Mesendoderm (in vitro differentiated cells): Measurements from ENCODE around the gene SLC25A6.

Source experiments
- DNase-seq: peaks from one replicate; pipeline ENCODE4 v3.0.0; 2013
- H2AK5ac ChIP-seq: 2 replicates; pipeline ENCODE4 v1.6.1; 2013; ENCODE audit warnings: low read length, inconsistent platforms
- H2BK120ac ChIP-seq: 2 replicates; pipeline ENCODE4 v1.6.1; 2013; ENCODE audit warnings: low read depth, mild to moderate bottlenecking, low read length, moderate library complexity, mixed read lengths
- H2BK15ac ChIP-seq: replicated peaks from 2 replicates; pipeline ENCODE4 v1.6.1; 2013; ENCODE audit warnings: low read depth, mild to moderate bottlenecking, moderate library complexity
- H2BK5ac ChIP-seq: 2 replicates; pipeline ENCODE4 v1.6.1; 2013; ENCODE audit warnings: low read length, inconsistent platforms
- H3K18ac ChIP-seq: 2 replicates; pipeline ENCODE4 v1.6.1; 2013; ENCODE audit warnings: mild to moderate bottlenecking, low read length, mixed read lengths
- H3K23ac ChIP-seq: one replicate; pipeline ENCODE4 v1.6.1; 2013; ENCODE audit warnings: low read length
- H3K27ac ChIP-seq: 2 replicates; pipeline ENCODE4 v1.5.1; 2013; ENCODE audit warnings: low read depth, mild to moderate bottlenecking, inconsistent platforms, low read length, moderate library complexity
- H3K27me3 ChIP-seq: 2 replicates; pipeline ENCODE4 v1.6.1; 2013; ENCODE audit warnings: low read length, control low read depth, mild to moderate bottlenecking, inconsistent platforms; ENCODE audit not compliant: insufficient read depth, poor library complexity
- H3K36me3 ChIP-seq: 2 replicates; pipeline ENCODE4 v1.6.1; 2013; ENCODE audit warnings: low read length, inconsistent platforms; ENCODE audit not compliant: control insufficient read depth, insufficient read depth
- H3K4ac ChIP-seq: one replicate; pipeline ENCODE4 v1.6.1; 2013; ENCODE audit warnings: low read depth, mild to moderate bottlenecking, low read length, moderate library complexity
- H3K4me1 ChIP-seq: 2 replicates; pipeline ENCODE4 v1.6.1; 2013; ENCODE audit warnings: low read depth, low read length, inconsistent platforms; ENCODE audit not compliant: control insufficient read depth
- H3K4me2 ChIP-seq: 2 replicates; pipeline ENCODE4 v1.6.1; 2013; ENCODE audit warnings: low read length
- H3K4me3 ChIP-seq: 2 replicates; pipeline ENCODE4 v1.5.1; 2013; ENCODE audit warnings: mild to moderate bottlenecking, low read length
- H3K56ac ChIP-seq: one replicate; pipeline ENCODE4 v1.6.1; 2013; ENCODE audit warnings: low read length
- H3K79me1 ChIP-seq: 2 replicates; pipeline ENCODE4 v1.6.1; 2013; ENCODE audit warnings: low read length, inconsistent platforms
- H3K79me2 ChIP-seq: 2 replicates; pipeline ENCODE4 v1.6.1; 2013; ENCODE audit warnings: mild to moderate bottlenecking, low read length; ENCODE audit not compliant: control insufficient read depth, insufficient read depth
- H3K9ac ChIP-seq: 2 replicates; pipeline ENCODE4 v1.6.1; 2013; ENCODE audit warnings: low read length, inconsistent platforms
- H4K5ac ChIP-seq: one replicate; pipeline ENCODE4 v1.6.1; 2013; ENCODE audit warnings: low read length
- H4K8ac ChIP-seq: one replicate; pipeline ENCODE4 v1.6.1; 2013; ENCODE audit warnings: low read depth, mild to moderate bottlenecking, control low read depth, low read length, moderate library complexity
- WGBS: extraction: QIAGEN DNeasy Blood & Tissue Kit; methylation state at CpG from one replicate; pipeline ENCODE4 v1.1.7; 2013; ENCODE audit warnings: low lambda C conversion rate, missing lambda C conversion rate; ENCODE audit not compliant: insufficient coverage; ENCODE audit errors: extremely low coverage; 5-methylcytosine and 5-hydroxymethylcytosine counted together

Gene SLC25A6

DNA sequence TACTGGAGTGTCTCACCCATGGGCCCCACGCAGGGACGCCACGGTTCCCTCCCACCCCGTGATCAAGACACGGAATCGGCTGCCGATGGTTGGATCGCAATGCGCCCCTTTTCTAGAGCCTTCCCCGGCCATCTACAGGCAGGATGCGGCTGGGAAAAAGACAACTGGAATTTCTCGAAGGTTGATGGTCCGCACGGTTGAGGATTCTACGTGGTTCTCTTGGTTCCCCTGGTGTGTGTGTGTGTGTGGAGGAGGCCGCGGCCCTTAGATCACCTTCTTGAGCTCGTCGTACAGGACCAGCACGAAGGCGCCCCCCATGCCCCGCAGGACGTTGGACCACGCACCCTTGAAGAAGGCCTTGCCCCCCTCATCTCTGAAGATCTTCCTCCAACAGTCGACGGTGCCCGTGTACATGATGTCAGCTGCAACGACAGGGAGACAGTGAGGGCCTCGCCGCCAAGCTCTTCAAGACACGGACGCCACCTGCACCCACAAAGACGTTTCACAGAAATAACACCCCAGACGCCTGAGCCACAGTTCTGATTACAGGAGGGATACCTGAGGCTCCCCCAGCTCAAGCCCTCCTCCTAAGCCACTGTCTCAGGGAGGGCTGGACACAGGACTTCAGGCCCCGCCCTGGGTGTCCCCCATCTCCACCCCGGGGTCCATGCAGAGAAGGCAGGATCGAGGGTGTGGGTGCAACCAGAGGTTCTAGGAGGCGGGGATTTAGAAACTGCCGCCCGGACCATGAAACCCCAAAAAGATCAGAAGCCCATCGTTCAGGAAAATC lies 5.4 kb downstream of the SLC25A6 start:
- WGBS: no CpG with 5 or more reads among the region's 41 CpGs
- peaks cover 40% of the 10 kb centered on the region for H3K36me3 ChIP-seq
- H2BK5ac ChIP-seq: no peak overlapping the region
- H3K4me2 ChIP-seq: no peak overlapping the region
- no peak overlapping the region for H2BK15ac ChIP-seq
- no peaks in the 10 kb centered on the region for H3K4me1 ChIP-seq
- H3K56ac ChIP-seq: no peak overlapping the region
- H4K8ac ChIP-seq: no peak overlapping the region
- H3K4ac ChIP-seq: no peak overlapping the region
- no peak overlapping the region for H3K23ac ChIP-seq
- H3K18ac ChIP-seq: no peak overlapping the region
- H3K79me1 ChIP-seq: peaks cover 10% of the 10 kb centered on the region
- H3K4me3 ChIP-seq: no peak overlapping the region
- no peak overlapping the region for H4K5ac ChIP-seq
- no peak overlapping the region for H2AK5ac ChIP-seq
- no peaks in the 10 kb centered on the region for H3K27me3 ChIP-seq
- no peak for DNase-seq
- no peak overlapping the region for H3K27ac ChIP-seq
- H2BK120ac ChIP-seq: no peak overlapping the region
- H3K79me2 ChIP-seq: peaks cover 41% of the 10 kb centered on the region
- no peak overlapping the region for H3K9ac ChIP-seq

GRCh38 chrX:1385253-1386223 lies 6.4 kb downstream of the SLC25A6 start:
- H3K9ac ChIP-seq: no peak overlapping the region
- WGBS: no CpG with 5 or more reads among the region's 36 CpGs
- peaks cover 10% of the 10 kb centered on the region for H3K79me1 ChIP-seq
- no peak overlapping the region for H3K4ac ChIP-seq
- no peak overlapping the region for H2BK15ac ChIP-seq
- no peak overlapping the region for H2BK5ac ChIP-seq
- no peak overlapping the region for H3K27ac ChIP-seq
- H4K8ac ChIP-seq: no peak overlapping the region
- H3K56ac ChIP-seq: no peak overlapping the region
- peaks cover 37% of the 10 kb centered on the region for H3K36me3 ChIP-seq
- no peak for DNase-seq
- no peaks in the 10 kb centered on the region for H3K27me3 ChIP-seq
- H3K4me3 ChIP-seq: no peak overlapping the region
- H3K23ac ChIP-seq: no peak overlapping the region
- H3K18ac ChIP-seq: no peak overlapping the region
- H2AK5ac ChIP-seq: no peak overlapping the region
- H3K79me2 ChIP-seq: peaks cover 31% of the 10 kb centered on the region
- no peak overlapping the region for H3K4me2 ChIP-seq
- no peak overlapping the region for H2BK120ac ChIP-seq
- no peaks in the 10 kb centered on the region for H3K4me1 ChIP-seq
- no peak overlapping the region for H4K5ac ChIP-seq

- Histone ChIP-seq H3K4ac (no peak overlapping the region), H3K79me2 (peaks cover 23% of the 10 kb centered on the region), H3K9ac (no peak overlapping the region), H2BK5ac (no peak overlapping the region), H2AK5ac (no peak overlapping the region), H3K56ac (no peak overlapping the region), H3K4me3 (no peak overlapping the region), H2BK15ac (no peak overlapping the region), H3K79me1 (peaks cover 10% of the 10 kb centered on the region), H3K23ac (no peak overlapping the region), H3K4me2 (no peak overlapping the region), H4K8ac (no peak overlapping the region), H4K5ac (no peak overlapping the region), H3K4me1 (no peaks in the 10 kb centered on the region), H2BK120ac (no peak overlapping the region), H3K27me3 (no peaks in the 10 kb centered on the region), H3K18ac (no peak overlapping the region), H3K36me3 (peaks cover 34% of the 10 kb centered on the region), H3K27ac (no peak overlapping the region)
- DNase-seq: no peak
- WGBS: no CpG with 5 or more reads among the region's 18 CpGs
Measured at GRCh38 chrX:1384658-1385252, 7.2 kb downstream of the SLC25A6 start.

DNA sequence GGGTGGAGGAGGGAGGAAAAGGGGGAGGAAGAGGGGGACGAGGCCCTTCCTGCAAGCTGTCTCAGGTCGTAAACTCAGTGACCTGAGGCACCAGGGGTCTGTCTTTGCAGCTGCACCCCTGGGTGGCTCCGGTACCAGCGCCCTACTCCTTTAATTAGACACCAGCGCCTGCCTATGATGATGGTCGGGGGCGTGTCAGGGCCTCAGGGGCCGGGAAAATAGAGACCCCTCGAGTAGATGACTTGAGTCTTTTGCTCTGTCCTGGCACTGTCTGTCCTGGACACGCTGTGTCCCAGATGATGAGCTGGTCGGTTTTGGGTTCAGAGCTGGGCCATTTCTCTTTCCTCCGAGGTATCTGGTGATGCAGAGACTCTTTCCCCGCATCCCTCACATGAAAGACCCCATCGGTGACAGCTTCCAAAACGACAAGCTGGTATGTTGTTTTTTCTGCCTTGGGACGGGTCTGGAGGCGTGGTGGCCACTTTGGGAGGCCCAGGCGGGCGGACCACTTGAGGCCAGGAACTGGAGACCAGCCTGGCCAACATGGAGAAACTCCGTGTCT lies 11.2 kb downstream of the SLC25A6 start:
- no peak overlapping the region for H4K5ac ChIP-seq
- H3K18ac ChIP-seq: no peak overlapping the region
- no peak overlapping the region for H3K27ac ChIP-seq
- no peaks in the 10 kb centered on the region for H3K4me1 ChIP-seq
- no peak overlapping the region for H3K56ac ChIP-seq
- no peak overlapping the region for H2BK120ac ChIP-seq
- no peak overlapping the region for H2BK5ac ChIP-seq
- H3K4me3 ChIP-seq: no peak overlapping the region
- no peak overlapping the region for H2BK15ac ChIP-seq
- H4K8ac ChIP-seq: no peak overlapping the region
- peak; percentile 53 for DNase-seq
- H3K23ac ChIP-seq: no peak overlapping the region
- peaks cover 10% of the 10 kb centered on the region for H3K36me3 ChIP-seq
- no peak overlapping the region for H3K4ac ChIP-seq
- H3K9ac ChIP-seq: no peak overlapping the region
- H3K79me1 ChIP-seq: peaks cover under 1% of the 10 kb centered on the region
- H3K79me2 ChIP-seq: no peaks in the 10 kb centered on the region
- no peak overlapping the region for H3K4me2 ChIP-seq
- WGBS: no CpG with 5 or more reads among the region's 20 CpGs
- no peaks in the 10 kb centered on the region for H3K27me3 ChIP-seq
- H2AK5ac ChIP-seq: no peak overlapping the region

DNA sequence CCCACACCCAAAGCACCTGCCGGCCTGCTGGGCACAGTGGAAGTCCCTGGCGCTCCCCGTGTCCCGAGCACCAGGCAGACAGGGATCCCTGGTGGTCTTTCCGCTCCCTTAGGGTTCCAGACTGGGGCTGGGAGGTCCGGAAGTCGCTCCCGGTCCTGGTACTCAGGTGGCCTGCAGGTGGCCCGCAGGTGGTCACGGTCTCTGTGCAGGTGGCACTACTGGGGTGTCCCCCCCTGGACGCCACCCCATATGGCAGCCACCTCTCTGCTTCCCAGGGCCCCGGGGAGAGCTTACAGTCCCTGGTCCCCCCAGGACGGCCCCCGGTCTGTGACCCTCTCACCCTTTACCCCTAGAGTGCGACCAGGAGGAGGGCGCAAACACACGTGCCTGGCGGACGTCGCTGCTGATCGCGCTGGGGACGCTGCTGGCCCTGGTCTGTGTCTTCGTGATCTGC lies 13.6 kb downstream of the SLC25A6 start:
- Histone ChIP-seq H2BK120ac (no peak overlapping the region), H4K5ac (no peak overlapping the region), H3K79me2 (no peaks in the 10 kb centered on the region), H3K36me3 (no peaks in the 10 kb centered on the region), H3K23ac (no peak overlapping the region), H3K4me1 (no peaks in the 10 kb centered on the region), H2AK5ac (no peak overlapping the region), H3K27ac (no peak overlapping the region), H4K8ac (no peak overlapping the region), H3K56ac (no peak overlapping the region), H3K4me3 (no peak overlapping the region), H2BK5ac (no peak overlapping the region), H3K4me2 (no peak overlapping the region), H3K27me3 (no peaks in the 10 kb centered on the region), H2BK15ac (no peak overlapping the region), H3K79me1 (no peaks in the 10 kb centered on the region), H3K9ac (no peak overlapping the region), H3K18ac (no peak overlapping the region), H3K4ac (no peak overlapping the region)
- WGBS: no CpG with 5 or more reads among the region's 24 CpGs
- no peak for DNase-seq
